A375 (cell line): ENCODE data around the gene YIPF1. TPM values are rescaled to one million over a fixed set of nuclear protein-coding genes. Genes with fewer than 3 reads are reported as not detected.

ENCODE experiments used
- small RNA-seq: library from RNA; depleted of rRNA; stranded (forward); fragments of <200 nt; gene quantifications from one replicate; pipeline ENCODE3, GENCODE V24; 2014
- total RNA-seq: library from RNA; depleted of rRNA; stranded (reverse); fragments of >200 nt; shearing (Covaris generic); gene quantifications from 2 replicates; pipeline ENCODE4 v1.2.3, GENCODE V29; 2014; rRNA removed

The YIPF1 gene
- 12.6 and 13.6 TPM in 2 replicates for total RNA-seq

GRCh38 chr1:53889304-53890298, at the start of gene YIPF1:
Gene YIPF1, minus strand, starts transcription at chr1:53889797. Its CDS starts 860 bp downstream, at chr1:53888937.

GRCh38 chr1:53893999-53894636, 4.5 kb upstream of the YIPF1 start, which contains the start of gene DIO1:
Gene DIO1, plus strand, starts transcription at chr1:53894187. Its CDS starts 24 bp downstream, at chr1:53894211.

GRCh38 chr1:53837924-53838653, 51.5 kb downstream of the YIPF1 start, which contains the start of gene NDC1:
Gene NDC1, minus strand, starts transcription at chr1:53838296. Its CDS starts 35 bp downstream, at chr1:53838261.

Small RNAs within 50 kb of the gene (small RNA-seq; reads per million reads assigned to genes)
- gene AL049745.1: not detected

Other genes with a start within 250 kb of the YIPF1 start
- gene GLIS1, start 150.6 kb downstream of the YIPF1 start, total RNA-seq: 0.08 TPM in 2 replicates
- 28.2 and 30.3 TPM in 2 replicates for gene NDC1, start 51.5 kb downstream of the YIPF1 start, total RNA-seq
- gene DIO1, start 4.4 kb upstream of the YIPF1 start, total RNA-seq: not detected in 2 replicates
- 55.2 and 61.4 TPM in 2 replicates for gene IFT25, start 55.9 kb upstream of the YIPF1 start, total RNA-seq
- 15.8 and 17.8 TPM in 2 replicates for gene LRRC42, start 56.6 kb upstream of the YIPF1 start, total RNA-seq
- not detected in 2 replicates for gene LDLRAD1, start 128.4 kb upstream of the YIPF1 start, total RNA-seq
- gene TMEM59, start 163.4 kb upstream of the YIPF1 start, total RNA-seq: 104 and 150 TPM in 2 replicates
- 4.6 and 5.1 TPM in 2 replicates for gene TCEANC2, start 163.8 kb upstream of the YIPF1 start, total RNA-seq